Endothelial cell of umbilical vein (primary cell): ENCODE measurements around the gene REM2. TPM values are rescaled to one million over a fixed set of nuclear protein-coding genes. Genes with fewer than 3 reads are reported as not detected.
A peak's percentile ranks its signal among the peaks of the same experiment; 100 is the strongest.

ENCODE experiments used
- BruUV-seq: library from RNA; stranded (reverse); fragments of 400-500 nt; replicated peaks from 2 replicates; lab custom pipeline; 2021; lab: Mats Ljungman, UMichigan
- CTCF ChIA-PET: fragments of 300-600, 350-600 bp; sonication (Branson Sonifier 250); formaldehyde crosslinking; loops from one replicate; lab custom pipeline; 2021; ENCODE audit warnings: antibody characterized with exemption, inconsistent platforms; lab: Charles Lee
- POLR2A ChIA-PET: fragments of 300-600, 350-600 bp; sonication (Branson Sonifier 250); formaldehyde crosslinking; loops from one replicate; lab custom pipeline; 2021; ENCODE audit warnings: antibody characterized with exemption, inconsistent platforms; lab: Charles Lee
- DNase-seq: peaks from one replicate; pipeline ENCODE4 v3.0.0-alpha.2; 2011; ENCODE audit warnings: low read depth, low spot score
- FAIRE-seq: peaks from 2 replicates; lab custom pipeline; 2011; peaks lifted over from hg19 to GRCh38; lab: Jason Lieb, UNC
- H2AFZ ChIP-seq: 2 replicates; pipeline ENCODE4 v1.6.0; 2012; ENCODE audit warnings: low read depth, low read length, control low read depth, inconsistent platforms
- H3K27ac ChIP-seq: 2 replicates; pipeline ENCODE4 v1.5.1; 2011; ENCODE audit warnings: low read depth, mild to moderate bottlenecking, control low read depth, low read length, moderate library complexity; ENCODE audit not compliant: insufficient read depth
- H3K27me3 ChIP-seq, 2 experiments: 2 replicates each; pipeline versions ENCODE4 v1.6.0 to v1.6.1; 2011; ENCODE audit warnings: low read length in 2 of 2, mixed read lengths in 1 of 2; ENCODE audit not compliant: control insufficient read depth in 2 of 2, insufficient read depth in 2 of 2
- H3K36me3 ChIP-seq, 2 experiments: 2 replicates in 1 of 2; 3 replicates in 1 of 2; pipeline ENCODE4 v1.5.1; 2011; ENCODE audit warnings: low read length in 2 of 2, mild to moderate bottlenecking in 1 of 2, moderate library complexity in 1 of 2; ENCODE audit not compliant: control insufficient read depth in 2 of 2, insufficient read depth in 2 of 2; ENCODE audit errors: extremely low read depth in 1 of 2
- H3K4me1 ChIP-seq: 3 replicates; pipeline ENCODE4 v1.5.1; 2011; ENCODE audit warnings: mild to moderate bottlenecking, low read length; ENCODE audit not compliant: control insufficient read depth, insufficient read depth; ENCODE audit errors: extremely low read depth
- H3K4me2 ChIP-seq: 2 replicates; pipeline ENCODE4 v1.6.1; 2011; ENCODE audit warnings: low read length, control low read depth, mixed read lengths; ENCODE audit not compliant: insufficient read depth
- H3K4me3 ChIP-seq, 3 experiments: fragments of 200-600 bp in 1 of 3; sonication (generic), shearing (Covaris generic) in 1 of 3; replicated peaks in 1 of 3; 2 replicates each; pipeline ENCODE4 v1.5.1; 2011 to 2016; ENCODE audit warnings: control low read depth in 3 of 3, low read length in 3 of 3, mild to moderate bottlenecking in 2 of 3, inconsistent platforms in 1 of 3, low read depth in 1 of 3, moderate library complexity in 1 of 3; ENCODE audit not compliant: insufficient read depth in 1 of 3
- H3K79me2 ChIP-seq: 2 replicates; pipeline ENCODE4 v1.6.0; 2012; ENCODE audit warnings: low read length, inconsistent platforms; ENCODE audit not compliant: control insufficient read depth, insufficient read depth
- H3K9ac ChIP-seq: replicated peaks from 2 replicates; pipeline ENCODE3; 2011; ENCODE audit warnings: low read length, control low read depth; ENCODE audit not compliant: insufficient read depth; ENCODE audit errors: extremely low read depth
- H3K9me1 ChIP-seq: replicated peaks from 3 replicates; pipeline ENCODE4 v1.6.0; 2011; ENCODE audit warnings: mild to moderate bottlenecking, low read length; ENCODE audit not compliant: control insufficient read depth, insufficient read depth; ENCODE audit errors: extremely low read depth
- H3K9me3 ChIP-seq: replicated peaks from 2 replicates; pipeline ENCODE4 v1.5.1; 2012; ENCODE audit warnings: low read length, inconsistent platforms; ENCODE audit not compliant: control insufficient read depth, insufficient read depth
- H4K20me1 ChIP-seq: replicated peaks from 2 replicates; pipeline ENCODE3; 2011; ENCODE audit warnings: mild to moderate bottlenecking, low read length; ENCODE audit not compliant: control insufficient read depth, insufficient read depth; ENCODE audit errors: extremely low read depth
- CTCF ChIP-seq, 2 donors: IDR thresholded peaks; 1 replicate in 1 of 2; 2 replicates in 1 of 2; pipeline ENCODE4 v1.5.1; 2011; ENCODE audit warnings: low read length in 2 of 2, mild to moderate bottlenecking in 2 of 2, moderate library complexity in 2 of 2, control low read depth in 1 of 2, inconsistent platforms in 1 of 2, low read depth in 1 of 2; ENCODE audit not compliant: insufficient read depth in 1 of 2; ENCODE audit errors: extremely low read depth in 1 of 2
- EZH2 ChIP-seq: IDR thresholded peaks from 2 replicates; pipeline ENCODE4 v1.6.1; 2012; ENCODE audit warnings: borderline replicate concordance, low read depth, mild to moderate bottlenecking, moderate library complexity, low read length, inconsistent platforms; ENCODE audit not compliant: severe bottlenecking
- FOS ChIP-seq: IDR thresholded peaks from 2 replicates; pipeline ENCODE4 v1.6.1; 2011; ENCODE audit warnings: mild to moderate bottlenecking, low read length, moderate library complexity, borderline replicate concordance; ENCODE audit not compliant: insufficient read depth
- GATA2 ChIP-seq: IDR thresholded peaks from 2 replicates; pipeline ENCODE4 v1.7.0; 2011; ENCODE audit warnings: low read depth, mild to moderate bottlenecking, moderate library complexity, mixed read lengths, low read length; ENCODE audit not compliant: insufficient read length, insufficient read depth
- JUN ChIP-seq: IDR thresholded peaks from 2 replicates; pipeline ENCODE4 v1.6.1; 2011; ENCODE audit warnings: borderline replicate concordance, low read depth; ENCODE audit not compliant: insufficient read length, insufficient read depth
- MYC ChIP-seq: IDR thresholded peaks from one replicate; pipeline ENCODE4 v1.6.1; 2011; ENCODE audit warnings: mild to moderate bottlenecking, low read depth, low read length
- POLR2A ChIP-seq: IDR thresholded peaks from 2 replicates; pipeline ENCODE4 v1.6.1; 2012; ENCODE audit warnings: low read depth, mild to moderate bottlenecking, control low read depth, low read length
- POLR2AphosphoS5 ChIP-seq: IDR thresholded peaks from 2 replicates; pipeline ENCODE4 v1.6.1; 2012; ENCODE audit warnings: low read depth, mild to moderate bottlenecking, control low read depth, low read length, moderate library complexity; ENCODE audit not compliant: insufficient read depth
- dilution Hi-C: fragments of 300-500 bp; cut with MboI; formaldehyde crosslinking; loops from one replicate; pipeline ENCODE4 v1.15.0; 2019; ENCODE audit warnings: low sequenced_read_pairs; ENCODE audit not compliant: extremely low pct_ligation_motif_present
- intact Hi-C: fragments of 100-400 bp; cut with micrococcal nuclease; formaldehyde crosslinking; loops from one replicate; pipeline ENCODE4 v1.10.0; 2022
- polyA plus RNA-seq, 4 experiments: library from polyadenylated mRNA; depleted of rRNA in 3 of 4; stranded (reverse) in 3 of 4; unstranded in 1 of 4; fragments of >200 nt; gene quantifications; 2 replicates each; pipeline versions ENCODE4 v1.2.1 to v1.2.3, GENCODE V29; 2011 to 2012; ENCODE audit warnings: missing spikeins in 1 of 4
- total RNA-seq: library from RNA; stranded (reverse); gene quantifications from 2 replicates; pipeline ENCODE4 v1.2.3, GENCODE V29; 2021
- TF ChIP-seq, protein P1 (sequence below): IDR thresholded peaks from 2 replicates; pipeline ENCODE4 v1.6.1; 2011; ENCODE audit not compliant: insufficient read depth, insufficient read length

REM2 gene
- total and polyA plus RNA-seq, 2 donors (not counting 3 experiments of a cell fraction or from before 2014, with no cell fraction given), result 0.33 TPM; not detected in 1

DNA sequence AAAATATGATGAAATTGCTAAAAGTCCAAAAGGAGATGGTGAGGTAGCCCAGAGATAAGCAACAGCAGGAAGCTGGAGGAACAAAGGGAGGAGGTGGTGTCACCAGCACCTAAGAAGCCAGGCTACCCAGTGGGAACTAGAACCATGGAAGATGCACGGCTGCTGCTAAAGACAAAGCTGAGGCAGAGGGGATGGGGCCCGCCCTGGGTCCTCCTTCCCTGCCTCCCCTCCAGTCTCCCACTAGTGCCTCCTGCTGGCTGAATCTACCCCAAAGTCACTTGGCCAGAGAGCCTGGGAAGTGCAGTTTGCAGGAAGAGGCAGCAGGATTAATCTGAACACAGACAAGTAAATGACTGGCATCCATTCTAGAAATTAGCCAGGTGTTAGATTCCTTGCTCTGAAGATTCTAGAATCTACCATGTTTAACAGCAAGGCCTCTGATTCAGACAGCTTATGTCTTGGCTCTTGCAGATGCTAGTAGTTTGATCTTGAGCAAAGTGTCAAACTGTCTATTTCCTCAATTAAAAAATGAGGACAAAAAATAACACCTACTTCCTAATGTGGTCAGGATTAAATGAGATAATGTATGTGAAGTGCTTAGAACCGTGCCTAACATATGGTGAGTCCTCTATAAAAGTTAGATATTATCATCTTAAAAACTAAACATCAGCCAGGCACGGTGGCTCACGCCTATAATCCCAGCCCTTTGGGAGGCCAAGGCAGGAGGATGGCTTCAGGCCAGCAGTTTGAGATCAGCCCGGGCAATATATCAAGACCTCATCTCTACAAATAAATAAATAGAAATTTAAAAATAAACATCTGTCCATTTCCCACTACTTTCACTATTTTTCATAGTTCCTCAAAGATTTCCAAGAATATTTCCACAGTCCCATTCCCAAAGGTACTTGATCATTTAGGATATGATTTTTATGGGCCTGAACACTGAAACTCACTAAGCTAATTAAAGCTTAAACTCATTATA lies 17.3 kb upstream of the REM2 start:
- Histone ChIP-seq H2AFZ (no peak overlapping the region), H3K9ac (no peak overlapping the region), H3K27me3 (no peaks in the 10 kb centered on the region), H3K4me2 (no peak overlapping the region), H3K36me3 (no peaks in the 10 kb centered on the region), H3K4me1 (peaks cover 4% of the 10 kb centered on the region), H3K27ac (no peak overlapping the region), H3K9me1 (no peaks in the 10 kb centered on the region), H3K9me3 (no peaks in the 10 kb centered on the region), H3K79me2 (no peaks in the 10 kb centered on the region), H4K20me1 (no peaks in the 10 kb centered on the region), H3K4me3 (no peak overlapping the region)
- dilution Hi-C loops (no loop called here), intact Hi-C loops (no loop called here)
- TF ChIP-seq EZH2 (no peak), CTCF (IDR thresholded peaks at IDR 0.05; ENCODE audit: extremely low read depth in 1 of 2, insufficient read depth in 1 of 2, low read depth in 1 of 2, low read length in 2 of 2) (peak in 1 of 2 donors; percentile 32)
- FAIRE-seq, result no peak
- ChIA-PET CTCF (interaction anchor here (0.8 to 1.1 kb wide), 2 partner anchors 11 to 12 kb away, joined by 3 to 5 read pairs; no protein-coding TSS in a partner anchor), POLR2A (no interaction called here)
- BruUV-seq, result no TSS peak
- no peak for DNase-seq

DNA sequence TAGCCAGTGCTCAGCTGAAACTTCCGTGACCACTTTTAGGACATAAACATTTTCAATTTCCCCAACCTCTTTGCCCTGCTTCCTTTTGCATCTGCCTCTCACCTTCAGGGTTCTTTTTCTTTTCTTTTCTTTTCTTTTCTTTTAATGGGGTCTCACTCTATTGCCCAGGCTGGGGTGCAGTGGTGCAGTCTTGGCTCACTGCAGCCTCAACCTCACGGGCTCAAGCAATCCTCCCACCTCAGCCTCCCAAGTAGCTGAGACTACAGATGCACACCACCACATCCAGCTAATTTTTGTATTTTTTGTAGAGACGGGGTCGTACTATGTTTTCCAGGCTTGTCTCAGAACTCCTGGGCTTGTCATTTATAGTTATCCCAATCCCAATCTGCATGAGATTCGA lies 16.1 kb upstream of the REM2 start:
- dilution Hi-C loops, result no loop called here

More for the DNA sequence above, 16.1 kb upstream of the REM2 start:
- TF ChIP-seq JUN (no peak), CTCF (IDR thresholded peaks at IDR 0.05; ENCODE audit: extremely low read depth in 1 of 2, insufficient read depth in 1 of 2, low read depth in 1 of 2, low read length in 2 of 2) (no peak), GATA2 (no peak), FOS (no peak), POLR2AphosphoS5 (no peak), POLR2A (no peak), MYC (no peak), EZH2 (no peak)
- TF ChIP-seq, protein P1, sequence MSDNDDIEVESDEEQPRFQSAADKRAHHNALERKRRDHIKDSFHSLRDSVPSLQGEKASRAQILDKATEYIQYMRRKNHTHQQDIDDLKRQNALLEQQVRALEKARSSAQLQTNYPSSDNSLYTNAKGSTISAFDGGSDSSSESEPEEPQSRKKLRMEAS, result no peak
- Histone ChIP-seq H3K27me3 (no peaks in the 10 kb centered on the region), H3K36me3 (no peaks in the 10 kb centered on the region), H3K4me2 (no peak overlapping the region), H2AFZ (no peak overlapping the region), H3K79me2 (no peaks in the 10 kb centered on the region), H3K4me3 (no peak overlapping the region), H3K4me1 (peaks cover 12% of the 10 kb centered on the region), H3K9ac (no peak overlapping the region), H3K9me3 (no peaks in the 10 kb centered on the region), H3K27ac (no peak overlapping the region), H4K20me1 (no peaks in the 10 kb centered on the region), H3K9me1 (no peaks in the 10 kb centered on the region)
- intact Hi-C loops, result no loop called here
- DNase-seq (no peak), FAIRE-seq (no peak)
- BruUV-seq, result no TSS peak
- ChIA-PET CTCF (no interaction called here), POLR2A (no interaction called here)
